ENCODE results near the gene NEDD4.
"Not testable (repeated sequence)": the region's sequence is repeated elsewhere in the genome, so short reads cannot be mapped to it uniquely, and the experiment has no call there.

Gene NEDD4

DNA sequence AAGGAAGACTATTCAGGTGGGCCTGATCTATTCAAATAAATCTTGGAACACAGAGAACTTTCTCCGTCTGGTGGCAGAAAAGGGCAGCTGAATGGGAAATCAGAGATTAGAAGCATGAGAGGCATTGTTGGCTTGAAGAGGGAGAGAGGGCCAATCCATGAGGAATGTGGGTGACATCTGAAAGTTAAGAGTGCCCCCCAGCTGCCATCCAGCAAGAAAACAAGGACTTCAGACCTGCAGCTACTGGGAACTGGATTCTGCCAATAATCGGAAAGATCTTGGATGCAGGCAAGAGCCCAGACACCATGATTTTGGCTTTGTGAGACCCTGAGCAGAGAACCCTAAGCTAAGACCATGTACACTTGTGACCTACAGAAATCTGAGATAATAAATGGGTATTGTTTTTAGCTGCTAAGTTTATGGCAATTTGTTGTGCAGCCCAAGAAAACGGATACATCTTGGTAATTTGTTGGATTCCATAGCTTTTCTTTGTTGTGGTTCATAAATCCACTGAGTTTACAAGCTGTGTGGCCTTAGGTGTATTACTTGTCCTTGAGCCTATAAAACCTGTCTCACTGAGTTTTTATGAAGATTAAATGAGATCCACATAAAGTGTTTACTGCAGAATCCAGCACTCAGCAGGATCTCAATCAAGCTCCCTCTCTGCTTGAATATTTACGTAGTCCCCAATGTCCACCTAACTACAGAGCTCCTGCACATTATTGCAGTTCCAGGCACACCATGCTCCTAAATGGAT is 168.4 kb downstream of the NEDD4 start:
- peak; percentile 26 for DNase-seq (ENCODE audit: low spot score)

DNA sequence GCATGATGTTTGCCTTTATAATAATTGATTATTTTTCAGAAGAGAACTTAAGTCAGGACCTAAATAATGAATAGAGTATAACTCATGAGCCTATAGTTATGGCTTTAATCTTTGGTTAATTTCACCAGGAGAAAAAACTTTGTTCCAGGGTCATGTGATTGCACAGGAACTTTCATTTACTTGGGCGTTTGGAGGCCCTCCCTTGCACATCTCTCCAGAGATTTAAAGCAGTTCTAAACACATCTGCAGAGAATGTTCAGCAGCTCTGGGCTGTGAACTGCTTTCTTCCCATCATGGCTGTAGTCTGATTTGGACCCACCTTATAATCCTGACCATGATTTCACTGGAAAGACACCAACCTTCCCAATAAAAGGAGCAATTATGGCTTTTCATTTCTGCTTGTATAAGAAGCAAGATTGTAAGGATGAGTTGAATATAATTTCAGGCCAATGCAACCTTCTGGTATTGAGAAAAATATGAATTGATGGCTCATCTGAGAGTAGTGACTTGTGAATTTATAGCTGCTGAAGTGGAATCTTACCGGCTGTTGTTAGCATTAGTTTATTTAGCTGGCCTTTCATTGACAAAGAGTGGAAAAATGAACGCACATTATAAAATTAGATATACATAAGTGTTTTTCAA is 169.6 kb downstream of the NEDD4 start:
- no peak for DNase-seq (ENCODE audit: low spot score)

DNA sequence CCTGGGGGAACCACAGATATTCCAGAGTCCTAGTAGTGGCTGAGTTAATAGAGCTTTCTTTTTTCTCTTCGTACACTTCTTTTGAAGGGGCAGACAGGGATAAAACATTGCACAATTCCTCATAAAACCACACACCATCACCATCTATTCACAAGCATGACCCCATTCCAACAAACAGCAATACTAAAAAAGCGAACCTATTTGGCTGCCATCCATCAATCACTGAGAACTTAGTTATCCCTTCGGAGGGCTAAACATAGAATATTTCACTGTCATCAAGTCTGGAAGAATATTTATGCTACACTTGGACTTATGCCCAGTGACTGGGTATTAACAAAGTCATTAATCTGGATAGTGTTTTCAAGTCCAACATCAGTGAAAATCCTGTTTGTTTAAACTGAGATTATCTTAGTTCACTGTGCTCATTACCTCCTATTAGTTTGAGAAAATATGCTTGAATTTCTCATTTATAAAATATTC is 170.2 kb downstream of the NEDD4 start:
- DNase-seq (ENCODE audit: low spot score), result no peak

DNA sequence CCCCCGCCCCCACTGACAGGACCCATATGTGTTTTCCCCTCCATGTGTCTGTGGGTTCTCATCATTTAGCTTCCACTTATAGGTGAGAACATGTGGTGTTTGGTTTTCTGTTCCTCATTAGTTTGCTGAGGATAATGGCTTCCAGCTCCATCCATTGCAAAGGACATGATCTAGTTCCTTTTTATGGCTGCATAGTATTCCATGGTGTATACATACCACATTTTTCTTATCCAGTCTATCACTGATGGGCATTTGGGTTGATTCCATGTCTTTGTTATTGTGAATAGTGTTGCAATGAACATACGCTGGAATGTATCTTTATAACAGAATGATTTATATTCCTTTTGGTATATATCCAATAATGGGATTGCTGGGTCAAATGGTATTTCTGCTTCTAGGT is 171.7 kb downstream of the NEDD4 start:
- DNase-seq (ENCODE audit: low spot score), result not testable (repeated sequence)

DNA sequence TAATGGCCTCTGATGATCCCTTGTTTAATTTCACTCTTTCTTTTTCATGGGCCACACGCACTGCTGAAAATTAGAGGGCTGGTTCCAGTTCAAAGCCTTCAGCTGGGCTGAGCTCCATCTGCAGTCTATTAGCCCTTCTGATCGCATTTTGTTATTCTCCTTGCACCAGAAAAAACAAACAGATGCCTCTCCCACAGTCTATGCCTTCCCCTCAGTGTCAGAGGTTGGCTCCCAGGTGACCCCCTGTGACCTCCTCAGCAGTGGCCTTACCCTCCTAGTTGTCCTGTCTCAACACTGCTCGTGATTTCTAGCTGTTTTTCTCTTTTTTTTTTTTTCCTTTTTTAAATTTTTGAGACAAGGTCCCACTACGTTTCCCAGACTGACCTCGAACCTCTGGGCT is 173.4 kb downstream of the NEDD4 start:
- DNase-seq (ENCODE audit: low spot score), result no peak

DNA sequence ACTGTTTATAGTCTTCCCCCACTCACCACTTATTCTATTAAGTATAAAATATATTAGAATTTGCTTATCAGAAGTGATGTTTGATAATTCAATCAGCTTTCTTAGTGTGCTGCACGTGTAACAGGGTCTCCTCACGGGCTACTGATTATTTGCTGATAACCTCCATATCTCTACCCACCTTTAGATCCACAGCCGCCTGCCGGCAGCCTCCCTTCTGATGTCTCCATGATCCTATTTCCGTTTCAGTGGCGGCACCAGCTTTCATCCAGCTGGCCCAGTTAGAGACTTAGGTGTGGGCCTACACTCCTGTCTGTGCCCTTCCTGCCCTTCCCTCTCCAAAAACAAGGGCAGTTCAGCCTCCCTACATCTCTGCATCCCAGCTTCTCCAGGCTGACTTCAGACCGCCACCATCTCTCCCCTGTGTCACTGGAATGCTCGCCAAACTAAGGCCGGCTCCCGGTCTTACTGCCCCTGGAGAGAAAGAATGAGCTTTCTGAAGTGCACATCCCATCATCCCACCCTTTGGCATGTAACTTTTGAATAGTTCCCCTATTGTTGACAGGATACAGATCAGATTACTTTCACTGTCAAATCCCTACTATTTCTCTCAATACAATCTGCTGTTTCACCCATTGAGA is 173.9 kb downstream of the NEDD4 start:
- no peak for DNase-seq (ENCODE audit: low spot score)

DNA sequence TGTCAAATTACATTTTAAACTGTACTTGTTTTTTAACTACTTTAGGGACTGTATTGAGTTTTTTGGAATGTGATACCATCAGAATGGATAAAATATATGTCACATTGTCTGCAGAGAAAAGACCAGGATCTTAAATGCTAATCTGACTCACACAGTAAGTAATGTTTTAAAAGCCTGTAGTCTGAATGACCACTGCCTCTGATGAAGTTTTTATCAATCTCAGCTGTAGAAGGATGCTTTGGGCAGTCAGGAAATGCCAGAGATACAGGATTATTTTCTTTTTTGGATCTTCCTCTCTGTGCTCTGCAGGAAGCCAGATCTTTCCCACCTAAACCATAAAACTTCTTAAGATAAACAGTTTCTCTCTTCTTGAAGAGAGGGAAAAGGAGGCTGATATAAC is 177.4 kb downstream of the NEDD4 start:
- no peak for DNase-seq (ENCODE audit: low spot score)

DNA sequence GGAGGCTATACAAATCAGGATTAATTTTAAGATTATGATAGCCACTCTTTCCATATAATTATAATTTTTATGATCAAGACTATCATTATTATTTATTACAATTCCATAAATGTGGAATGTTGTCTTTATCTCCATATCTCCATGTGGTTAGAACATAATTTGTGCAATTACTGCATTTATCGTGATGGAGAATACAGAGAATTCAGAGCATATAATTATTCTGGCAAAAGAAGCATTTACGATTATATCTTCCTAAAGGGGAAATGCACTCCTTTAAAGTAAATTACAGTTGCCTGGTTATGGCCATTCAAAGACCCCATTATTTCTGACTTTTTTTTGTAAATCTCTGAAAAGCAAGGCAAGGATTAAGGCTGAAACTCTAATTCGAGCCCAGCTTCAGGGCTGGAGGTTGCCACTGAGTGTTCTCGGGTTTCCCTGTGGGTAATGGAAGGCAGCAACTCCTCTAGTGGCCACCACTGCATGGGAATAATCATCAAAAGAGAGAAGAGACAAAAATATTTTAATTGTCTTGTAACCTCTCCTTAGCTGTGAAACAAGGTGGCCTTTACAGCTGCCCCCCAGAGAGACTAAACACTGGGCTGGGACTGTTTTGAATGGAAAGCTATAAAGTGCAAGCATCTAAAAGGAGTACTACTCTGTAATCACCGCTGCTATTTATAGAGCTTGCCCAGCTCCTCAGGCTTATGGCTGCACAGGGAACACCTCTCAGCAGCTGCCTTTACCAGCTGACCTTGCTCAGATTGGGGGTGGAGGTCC is 190.6 kb downstream of the NEDD4 start:
- DNase-seq (ENCODE audit: low spot score), result no peak

DNA sequence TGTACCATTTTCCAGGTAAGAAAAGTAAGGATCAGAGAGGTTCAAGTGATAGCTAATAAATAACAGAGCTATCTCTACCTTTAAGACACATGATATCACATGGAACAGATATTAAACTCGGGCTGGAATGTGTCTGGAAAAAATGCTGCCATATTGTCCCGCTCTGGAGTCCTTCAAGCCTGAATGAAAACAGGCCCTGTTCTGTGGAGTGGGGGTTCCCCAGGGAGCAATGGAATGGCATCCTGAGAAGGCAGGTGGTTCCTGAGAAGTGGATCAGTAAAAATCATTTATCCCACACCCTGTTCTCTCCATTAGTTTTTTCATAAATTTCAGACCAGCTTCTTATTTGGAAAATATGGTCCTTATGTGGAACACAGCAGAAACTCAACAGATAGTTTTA is 193.2 kb downstream of the NEDD4 start:
- DNase-seq (ENCODE audit: low spot score), result no peak

DNA sequence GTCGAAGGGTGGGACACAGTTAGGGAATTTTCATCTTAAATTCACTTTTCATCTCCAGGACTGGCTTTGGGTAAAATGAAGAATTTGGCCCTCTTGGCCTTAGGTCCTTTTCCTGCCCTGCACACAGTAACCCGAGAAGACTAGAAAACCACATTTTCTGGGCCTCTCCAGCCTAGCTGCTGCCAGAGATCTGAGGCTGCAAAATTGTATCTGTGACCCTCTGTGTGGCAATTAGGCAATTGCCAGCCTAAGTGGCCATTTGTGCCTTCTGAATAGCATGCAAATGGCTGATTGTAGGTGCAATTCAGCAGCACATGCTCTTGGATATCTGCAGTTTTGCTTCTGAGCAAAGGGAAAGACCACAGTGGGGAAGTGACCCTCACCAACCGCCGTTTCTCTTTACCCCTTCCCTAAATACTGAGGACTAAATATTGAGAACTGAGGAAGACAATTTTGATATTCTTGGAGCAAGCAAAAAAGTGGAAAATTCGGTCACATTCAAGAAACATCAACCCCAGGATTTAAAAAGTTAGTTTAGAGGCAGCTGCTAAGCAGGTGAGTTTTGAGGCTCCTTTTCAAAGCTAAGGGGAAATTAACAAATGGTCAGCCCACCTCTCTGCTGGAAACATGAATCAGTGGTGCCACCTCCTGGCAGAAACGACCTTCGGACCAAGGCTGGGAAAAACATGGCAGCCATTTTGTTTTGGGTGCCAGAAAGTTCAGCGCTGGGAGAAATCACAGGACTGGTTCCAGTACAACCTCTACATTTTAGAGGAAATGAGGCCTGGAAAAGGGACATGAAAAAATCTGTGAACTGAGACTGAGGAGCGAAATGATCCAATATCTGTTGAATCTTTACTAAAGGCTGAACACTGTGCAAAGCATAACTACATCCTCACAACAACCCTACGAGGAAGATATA is 193.9 kb downstream of the NEDD4 start:
- DNase-seq (ENCODE audit: low spot score), result peak; percentile 24

DNA sequence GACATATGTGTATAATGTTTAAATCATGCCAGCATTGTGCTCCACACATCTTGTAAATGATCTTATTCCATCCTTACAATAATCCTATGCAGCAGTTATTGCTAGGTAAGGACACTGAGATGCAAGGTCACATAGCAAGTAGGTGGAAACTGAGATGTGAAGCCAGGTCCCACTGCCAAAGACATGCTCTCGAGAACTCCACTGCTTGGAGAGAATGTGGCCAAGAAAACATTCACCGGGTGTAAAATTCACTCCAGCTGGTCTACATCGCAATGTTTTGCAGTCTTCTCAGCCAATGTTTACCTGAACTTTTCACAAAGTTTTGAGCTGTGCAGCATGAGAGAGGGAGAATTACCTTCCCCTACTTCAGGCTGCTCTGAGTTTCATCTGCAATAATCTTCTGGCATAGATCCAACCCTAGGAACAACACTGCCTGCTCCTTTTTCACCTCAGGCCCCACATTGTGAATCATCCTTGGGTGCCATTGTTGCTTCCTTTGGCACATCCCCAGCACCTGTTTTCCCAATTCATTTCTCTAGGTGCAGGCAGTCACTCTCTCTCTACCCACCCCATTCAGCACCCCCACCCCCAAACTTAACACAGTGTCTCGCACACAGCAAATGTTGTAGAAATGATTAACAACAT is 197.0 kb downstream of the NEDD4 start:
- DNase-seq (ENCODE audit: low spot score), result no peak

DNA sequence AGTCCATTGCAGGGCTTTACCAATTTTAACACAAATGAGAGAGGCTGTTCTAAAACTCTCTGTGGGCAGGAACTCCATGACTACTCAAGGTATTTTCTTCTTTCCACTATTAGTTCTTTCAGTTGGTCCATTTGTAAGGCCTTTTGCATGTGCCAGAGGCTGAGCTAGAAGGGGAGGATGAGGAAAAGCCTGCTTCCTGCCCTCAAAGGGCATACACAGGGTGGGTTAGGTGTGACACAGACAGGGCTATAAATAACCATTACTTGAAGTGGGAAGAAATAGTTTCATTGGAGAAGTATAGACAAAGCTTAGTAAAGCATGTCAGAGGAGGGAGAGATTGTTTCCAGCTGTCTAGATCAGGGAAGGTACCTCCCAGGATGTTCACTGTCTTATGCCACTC is 198.4 kb downstream of the NEDD4 start:
- DNase-seq (ENCODE audit: low spot score), result no peak

DNA sequence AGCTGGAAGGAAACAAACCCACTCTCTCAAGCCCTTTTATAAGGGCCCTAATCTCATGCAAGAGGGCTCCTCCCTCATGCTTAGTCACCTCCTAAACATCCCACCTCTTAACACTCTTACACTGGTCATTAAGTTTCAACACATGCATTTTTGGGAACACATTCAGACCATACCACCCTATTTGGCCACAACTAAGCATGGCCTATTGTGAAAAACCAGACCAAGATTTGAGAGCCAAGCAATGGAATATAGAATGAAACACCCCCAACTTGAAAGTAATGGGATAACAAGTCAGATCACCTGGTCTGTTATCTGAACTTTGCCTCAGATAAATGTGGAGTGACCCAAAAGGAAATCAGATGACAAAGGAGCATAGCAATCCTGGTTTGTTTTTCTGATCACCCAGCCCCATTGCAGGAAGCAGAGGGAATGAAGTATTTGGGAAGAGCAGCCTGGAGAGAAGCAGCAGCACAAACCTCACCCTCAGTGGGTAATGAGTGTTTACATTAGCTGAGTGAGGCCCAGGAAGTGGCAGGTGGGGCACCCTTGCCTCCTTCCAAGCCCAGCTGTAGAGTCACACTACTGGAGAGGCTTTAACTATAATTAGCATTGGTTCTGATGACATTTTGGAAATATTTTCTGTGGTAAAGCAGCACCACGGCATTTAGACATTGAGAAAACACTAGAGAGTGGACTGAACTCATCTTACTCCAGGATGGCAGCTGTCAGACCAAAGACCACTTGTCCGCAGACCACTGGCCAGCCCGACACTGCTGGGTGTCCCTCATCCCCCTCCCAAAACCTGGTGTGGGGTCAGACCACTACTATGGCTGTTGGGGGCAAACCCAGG is 201.6 kb downstream of the NEDD4 start:
- DNase-seq (ENCODE audit: low spot score), result no peak

DNA sequence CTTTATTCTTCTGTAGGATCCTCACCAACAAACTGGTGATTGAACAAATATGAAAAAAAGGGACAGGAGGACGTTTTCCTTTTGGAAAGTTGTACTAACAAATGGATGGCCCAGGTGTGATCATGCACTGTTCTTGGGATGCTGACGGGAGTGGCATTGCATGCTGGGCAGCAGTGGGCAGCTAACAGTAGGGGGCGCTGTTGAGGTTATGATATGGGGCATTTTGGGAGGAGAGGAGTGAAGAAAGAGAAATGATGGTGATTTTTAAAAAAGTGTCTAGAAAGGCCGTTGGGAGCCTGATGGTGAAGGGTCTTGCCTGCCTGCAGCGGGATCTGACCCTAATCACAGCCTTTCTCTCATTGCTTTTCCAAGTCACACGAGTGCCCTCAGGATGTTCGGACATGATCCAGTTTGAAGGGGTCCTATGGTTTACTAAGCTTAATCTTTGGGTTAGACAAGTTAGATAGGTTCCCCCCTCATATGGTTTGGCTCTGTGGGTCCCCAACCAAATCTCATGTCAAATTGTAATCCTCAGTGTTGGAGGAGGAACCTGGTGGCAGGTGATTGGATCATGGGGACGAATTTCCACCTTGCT is 204.2 kb downstream of the NEDD4 start:
- DNase-seq (ENCODE audit: low spot score), result no peak

DNA sequence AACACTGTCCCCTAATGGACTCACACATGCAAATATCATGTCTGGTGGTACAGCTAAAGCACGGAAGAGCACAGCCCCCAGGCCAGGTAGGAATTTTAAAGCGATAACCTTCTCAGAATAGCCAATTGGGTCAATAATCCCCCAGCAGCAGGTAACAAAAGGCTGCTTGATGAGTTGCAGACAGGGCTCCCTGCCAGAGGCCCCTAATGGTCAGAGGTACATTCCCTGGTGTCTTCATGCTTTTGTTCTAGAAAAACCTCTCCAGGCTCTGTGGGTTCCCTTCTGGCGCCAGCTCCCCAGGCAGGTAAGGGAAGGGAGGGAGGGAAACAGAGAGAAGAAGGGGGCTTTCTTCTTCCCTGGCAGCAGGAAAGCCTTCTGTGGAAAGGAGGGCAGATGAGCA is 207.1 kb downstream of the NEDD4 start:
- no peak for DNase-seq (ENCODE audit: low spot score)

DNA sequence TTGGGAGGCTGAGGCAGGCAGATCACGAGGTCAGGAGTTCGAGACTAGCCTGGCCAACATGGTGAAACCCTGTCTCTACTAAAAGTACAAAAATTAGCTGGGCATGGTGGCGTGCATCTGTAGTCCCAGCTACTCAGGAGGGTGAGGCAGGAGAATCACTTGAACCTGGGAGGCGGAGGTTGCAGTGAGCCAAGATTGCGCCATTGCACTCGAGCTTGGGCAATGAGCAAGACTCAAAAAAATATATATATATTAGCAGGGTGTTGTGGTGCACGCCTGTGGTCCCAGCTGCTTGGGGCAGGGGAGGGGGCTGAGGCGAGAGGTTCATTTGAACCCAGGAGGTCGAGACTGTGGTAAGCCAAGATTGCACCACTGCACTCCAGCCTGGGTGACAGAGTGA is 207.8 kb downstream of the NEDD4 start:
- not testable (repeated sequence) for DNase-seq (ENCODE audit: low spot score)

DNA sequence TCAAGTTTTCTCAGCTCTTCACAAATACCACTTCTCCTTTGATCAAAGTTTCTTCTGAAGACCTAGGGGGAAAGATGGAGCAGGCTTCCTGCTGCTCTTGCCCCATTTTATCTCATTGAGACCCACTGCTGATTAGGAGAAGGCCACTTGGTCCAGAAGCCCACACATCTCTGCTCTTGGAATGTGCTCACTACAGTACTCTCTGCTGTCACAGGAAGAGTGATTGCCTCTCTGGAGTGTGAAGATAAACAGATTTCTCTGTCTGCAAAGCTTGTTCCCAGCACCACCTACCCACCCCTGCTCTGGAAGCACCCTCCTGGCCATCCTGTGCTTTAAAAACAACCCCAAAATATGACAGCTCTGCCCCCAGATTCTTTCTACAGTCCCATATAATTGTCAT is 209.1 kb downstream of the NEDD4 start:
- no peak for DNase-seq (ENCODE audit: low spot score)

DNA sequence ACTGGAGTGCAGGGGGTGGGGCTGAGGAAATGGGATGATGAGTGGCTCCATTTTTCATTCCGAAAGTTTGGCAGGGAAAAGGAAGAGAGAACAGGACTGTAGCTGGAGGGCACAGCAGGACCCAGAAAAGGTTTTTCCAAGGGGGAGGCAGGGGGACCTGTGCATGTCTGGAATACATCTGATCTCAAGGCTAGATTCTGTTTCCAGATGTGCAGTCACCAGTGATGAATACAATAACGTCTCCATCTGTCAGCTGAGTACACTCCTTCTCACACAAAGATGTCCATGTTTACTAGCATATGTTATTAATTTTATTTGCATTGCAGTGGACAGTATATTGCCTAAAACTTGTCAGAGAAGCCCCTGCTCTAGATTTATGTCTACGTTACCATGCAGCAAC is 210.5 kb downstream of the NEDD4 start:
- no peak for DNase-seq (ENCODE audit: low spot score)

DNA sequence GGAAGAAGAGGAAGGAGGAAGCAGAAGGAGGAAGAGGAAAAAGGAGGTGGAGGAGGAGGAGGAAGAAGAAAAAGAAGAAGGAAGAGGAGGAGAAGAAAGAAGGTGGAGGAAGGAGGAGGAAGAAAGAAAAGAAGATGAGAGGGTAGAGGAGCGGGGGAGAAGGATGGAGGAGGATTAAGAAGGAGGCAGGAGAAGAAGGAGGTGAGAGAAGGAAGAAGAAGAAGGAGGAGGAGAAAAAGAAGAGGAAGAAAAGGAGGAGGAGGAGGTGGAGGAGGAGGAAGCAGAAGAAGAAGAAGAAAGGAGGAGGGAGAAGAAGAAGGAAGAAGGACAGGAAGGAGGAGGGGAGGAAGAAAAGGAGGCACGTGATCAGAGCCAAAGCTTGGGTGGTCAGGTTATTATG is 213.1 kb downstream of the NEDD4 start:
- DNase-seq (ENCODE audit: low spot score), result no peak

DNA sequence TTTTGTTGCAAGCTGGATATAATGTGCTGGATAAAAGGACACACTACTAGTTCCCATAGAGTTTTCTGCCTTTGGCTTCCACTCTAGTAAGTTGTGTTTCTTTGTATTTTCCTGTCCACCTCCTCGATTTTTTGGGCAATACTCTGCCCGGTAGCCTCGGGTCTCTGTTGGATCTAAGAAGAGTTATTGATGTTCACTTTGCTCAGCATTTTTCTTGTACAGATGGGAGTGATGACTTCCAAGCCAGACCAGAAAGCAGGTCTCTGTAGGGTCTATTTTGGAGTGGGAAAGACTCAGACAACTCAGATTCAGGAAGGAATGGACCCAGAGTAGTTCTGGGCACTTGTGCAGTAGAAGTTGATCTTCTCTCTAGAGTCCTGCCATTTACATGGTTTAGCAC is 214.5 kb downstream of the NEDD4 start:
- DNase-seq (ENCODE audit: low spot score), result no peak
